H9 (cell line): ENCODE data around the gene SSH3. TPM values are rescaled to one million over a fixed set of nuclear protein-coding genes. Genes with fewer than 3 reads are reported as not detected.

ENCODE experiments used
- DNase-seq: peaks from one replicate; pipeline ENCODE4 v3.0.0-alpha.2; 2017
- H2AFZ ChIP-seq: one replicate; pipeline ENCODE4 v1.6.1; 2013; ENCODE audit warnings: mild to moderate bottlenecking, low read length, control low read depth, moderate library complexity
- H2AK5ac ChIP-seq: 2 replicates; pipeline ENCODE4 v1.6.1; 2013; ENCODE audit warnings: low read length, control low read depth, mixed read lengths; ENCODE audit not compliant: insufficient read length
- H2BK120ac ChIP-seq: one replicate; pipeline ENCODE4 v1.6.1; 2013; ENCODE audit warnings: low read depth, mild to moderate bottlenecking, low read length, control low read depth, inconsistent platforms; ENCODE audit not compliant: poor library complexity, severe bottlenecking
- H2BK12ac ChIP-seq: 2 replicates; pipeline ENCODE4 v1.6.1; 2013; ENCODE audit warnings: low read length, control low read depth, mixed read lengths, low read depth; ENCODE audit not compliant: insufficient read length
- H2BK15ac ChIP-seq: 2 replicates; pipeline ENCODE4 v1.6.1; 2013; ENCODE audit warnings: low read depth, low read length, control low read depth
- H2BK20ac ChIP-seq: one replicate; pipeline ENCODE4 v1.6.1; 2013; ENCODE audit warnings: low read depth, mild to moderate bottlenecking, low read length, control low read depth, inconsistent platforms; ENCODE audit not compliant: poor library complexity, severe bottlenecking
- H2BK5ac ChIP-seq: 2 replicates; pipeline ENCODE4 v1.6.1; 2013; ENCODE audit warnings: low read length, control low read depth, mixed read lengths; ENCODE audit not compliant: insufficient read length
- H3K14ac ChIP-seq: 2 replicates; pipeline ENCODE4 v1.6.1; 2013; ENCODE audit warnings: low read length, control low read depth; ENCODE audit not compliant: insufficient read depth
- H3K18ac ChIP-seq: 2 replicates; pipeline ENCODE4 v1.6.1; 2013; ENCODE audit warnings: low read depth, mild to moderate bottlenecking, mixed read lengths, low read length, control low read depth; ENCODE audit not compliant: insufficient read length
- H3K23ac ChIP-seq: 2 replicates; pipeline ENCODE4 v1.6.1; 2013; ENCODE audit warnings: low read length, control low read depth, mixed read lengths, low read depth; ENCODE audit not compliant: insufficient read length
- H3K23me2 ChIP-seq: 2 replicates; pipeline ENCODE4 v1.6.1; 2013; ENCODE audit warnings: low read depth, mild to moderate bottlenecking, mixed read lengths, low read length, control low read depth; ENCODE audit not compliant: insufficient read length, poor library complexity, severe bottlenecking
- H3K27ac ChIP-seq: 2 replicates; pipeline ENCODE4 v1.5.1; 2013; ENCODE audit warnings: low read length, control low read depth, mixed read lengths, low read depth; ENCODE audit not compliant: insufficient read length
- H3K27me3 ChIP-seq: 2 replicates; pipeline ENCODE4 v1.6.1; 2013; ENCODE audit warnings: low read length, control low read depth, inconsistent platforms; ENCODE audit not compliant: insufficient read depth
- H3K4ac ChIP-seq: 2 replicates; pipeline ENCODE4 v1.6.1; 2013; ENCODE audit warnings: low read depth, mild to moderate bottlenecking, control low read depth, inconsistent platforms, low read length, moderate library complexity
- H3K4me1 ChIP-seq: 2 replicates; pipeline ENCODE4 v1.6.1; 2013; ENCODE audit warnings: low read length, control low read depth, inconsistent platforms; ENCODE audit not compliant: insufficient read depth
- H3K4me2 ChIP-seq: 2 replicates; pipeline ENCODE4 v1.6.1; 2013; ENCODE audit warnings: low read length, control low read depth, mixed read lengths; ENCODE audit not compliant: insufficient read length, insufficient read depth
- H3K56ac ChIP-seq: 2 replicates; pipeline ENCODE4 v1.6.1; 2013; ENCODE audit warnings: low read depth, mild to moderate bottlenecking, mixed read lengths, low read length, control low read depth; ENCODE audit not compliant: insufficient read length
- H3K79me1 ChIP-seq: 2 replicates; pipeline ENCODE4 v1.6.1; 2013; ENCODE audit warnings: low read depth, mild to moderate bottlenecking, moderate library complexity, low read length, control low read depth, inconsistent platforms; ENCODE audit not compliant: insufficient read depth, poor library complexity, severe bottlenecking
- H3K79me2 ChIP-seq: 2 replicates; pipeline ENCODE4 v1.6.1; 2013; ENCODE audit warnings: low read length, control low read depth, inconsistent platforms; ENCODE audit not compliant: insufficient read depth
- H3K9ac ChIP-seq: 2 replicates; pipeline ENCODE4 v1.6.1; 2013; ENCODE audit warnings: low read length, control low read depth, mixed read lengths; ENCODE audit not compliant: insufficient read length; ENCODE audit errors: extremely low read depth
- H3K9me3 ChIP-seq: one replicate; pipeline ENCODE4 v1.6.1; 2013; ENCODE audit warnings: low read depth, low read length, inconsistent platforms; ENCODE audit not compliant: control insufficient read depth
- H3T11ph ChIP-seq: one replicate; pipeline ENCODE4 v1.6.1; 2013; ENCODE audit warnings: mild to moderate bottlenecking, low read length, control low read depth, inconsistent platforms
- H4K20me1 ChIP-seq: one replicate; pipeline ENCODE4 v1.6.1; 2013; ENCODE audit not compliant: control insufficient read depth, insufficient read length, insufficient read depth
- H4K5ac ChIP-seq: 2 replicates; pipeline ENCODE4 v1.6.1; 2013; ENCODE audit warnings: low read depth, mild to moderate bottlenecking, mixed read lengths, low read length, control low read depth; ENCODE audit not compliant: insufficient read length
- H4K8ac ChIP-seq: replicated peaks from 2 replicates; pipeline ENCODE4 v1.6.1; 2013; ENCODE audit warnings: low read length, control low read depth, mixed read lengths, low read depth; ENCODE audit not compliant: insufficient read length
- H4K91ac ChIP-seq: 2 replicates; pipeline ENCODE4 v1.6.1; 2013; ENCODE audit warnings: low read depth, mild to moderate bottlenecking, moderate library complexity, mixed read lengths, low read length, control low read depth; ENCODE audit not compliant: insufficient read length
- H3K27ac Mint-ChIP-seq, 3 experiments: 2 replicates in 2 of 3; 3 replicates in 1 of 3; pipeline ENCODE4 v1.8.0; 2020 to 2021; ENCODE audit warnings: mixed read lengths in 3 of 3, mild to moderate bottlenecking in 1 of 3, moderate library complexity in 1 of 3
- H3K27me3 Mint-ChIP-seq: 2 replicates; pipeline ENCODE4 v1.8.0; 2021; ENCODE audit warnings: low read depth, mild to moderate bottlenecking, moderate library complexity, mixed read lengths
- H3K36me3 Mint-ChIP-seq, 3 experiments: 2 replicates in 2 of 3; 3 replicates in 1 of 3; pipeline ENCODE4 v1.8.0; 2020 to 2021; ENCODE audit warnings: low read depth in 3 of 3, mixed read lengths in 3 of 3; ENCODE audit not compliant: insufficient read depth in 1 of 3
- H3K4me1 Mint-ChIP-seq, 2 experiments: 2 replicates each; pipeline ENCODE4 v1.8.0; 2020; ENCODE audit warnings: mixed read lengths in 2 of 2
- H3K4me3 Mint-ChIP-seq, 2 experiments: 2 replicates in 1 of 2; 3 replicates in 1 of 2; pipeline ENCODE4 v1.8.0; 2020 to 2021; ENCODE audit warnings: mild to moderate bottlenecking in 2 of 2, mixed read lengths in 2 of 2, moderate library complexity in 1 of 2
- H3K9me3 Mint-ChIP-seq, 2 experiments: 2 replicates in 1 of 2; 3 replicates in 1 of 2; pipeline ENCODE4 v1.8.0; 2020; ENCODE audit warnings: mild to moderate bottlenecking in 2 of 2, mixed read lengths in 2 of 2, moderate library complexity in 1 of 2
- CTCF ChIP-seq: fragments of 200-600 bp; sonication (generic); conservative IDR thresholded peaks from 3 replicates; pipeline ENCODE4 v1.8.0; 2021; ENCODE audit warnings: antibody characterized with exemption, mild to moderate bottlenecking
- WGBS: extraction: QIAGEN DNeasy Blood & Tissue Kit; methylation state at CpG from one replicate; pipeline ENCODE4 v1.1.7; 2013; ENCODE audit warnings: missing lambda C conversion rate, low lambda C conversion rate, mixed read lengths; ENCODE audit not compliant: insufficient read length; ENCODE audit errors: extremely low coverage; 5-methylcytosine and 5-hydroxymethylcytosine counted together
- total RNA-seq: library from RNA; stranded (reverse); gene quantifications from 2 replicates; pipeline ENCODE4 v1.2.1, GENCODE V29; 2021

Gene SSH3
- total RNA-seq, 1 experiment from 2014 or later: 42.2 TPM

- H3K4me3 Mint-ChIP-seq: peak overlapping the region in 1 of 2 experiments; percentile 5; a peak in 2 of 5 replicates
- H3K9ac ChIP-seq: no peak overlapping the region
- no CpG with 5 or more reads among the region's 11 CpGs for WGBS
Measured at GRCh38 chr11:67313125-67313890, 10.0 kb downstream of the SSH3 start.

More at GRCh38 chr11:67313125-67313890, 10.0 kb downstream of the SSH3 start:
- Histone ChIP-seq H4K5ac (no peak overlapping the region), H2AFZ (no peak overlapping the region), H2AK5ac (no peak overlapping the region), H4K20me1 (no peaks in the 10 kb centered on the region), H2BK20ac (no peak overlapping the region), H3K23ac (no peak overlapping the region), H3K9me3 (no peaks in the 10 kb centered on the region), H2BK120ac (no peak overlapping the region), H3K79me2 (no peaks in the 10 kb centered on the region), H3K79me1 (no peaks in the 10 kb centered on the region), H2BK5ac (no peak overlapping the region), H3K14ac (no peak overlapping the region), H3K4ac (no peak overlapping the region), H3K23me2 (peaks cover 13% of the 10 kb centered on the region), H3K18ac (no peak overlapping the region), H3K27me3 (peaks cover 3% of the 10 kb centered on the region; the same call in 1 of the 2 replicates), H2BK12ac (no peak overlapping the region), H3T11ph (no peak overlapping the region), H2BK15ac (no peak overlapping the region), H3K4me1 (no peaks in the 10 kb centered on the region), H3K56ac (no peak overlapping the region), H3K27ac (no peak overlapping the region), H4K8ac (no peak overlapping the region), H3K4me2 (no peak overlapping the region), H4K91ac (no peak overlapping the region)
- Mint-ChIP-seq H3K27ac (no peak overlapping the region), H3K4me1 (peaks cover under 1% of the 10 kb centered on the region in 2 experiments; a peak in 3 of 4 replicates), H3K9me3 (no peaks in the 10 kb centered on the region; a peak in 1 of 5 replicates), H3K36me3 (peaks cover 0 to 15% (median 8%) of the 10 kb centered on the region in 3 experiments; a peak in 5 of 7 replicates), H3K27me3 (peaks cover 18% of the 10 kb centered on the region)
- no peak for TF ChIP-seq CTCF
- DNase-seq: no peak
